Measurements from ENCODE around the gene RAB11FIP2.
"Not testable (repeated sequence)": the region's sequence is repeated elsewhere in the genome, so short reads cannot be mapped to it uniquely, and the experiment has no call there.

Gene RAB11FIP2, protein sequence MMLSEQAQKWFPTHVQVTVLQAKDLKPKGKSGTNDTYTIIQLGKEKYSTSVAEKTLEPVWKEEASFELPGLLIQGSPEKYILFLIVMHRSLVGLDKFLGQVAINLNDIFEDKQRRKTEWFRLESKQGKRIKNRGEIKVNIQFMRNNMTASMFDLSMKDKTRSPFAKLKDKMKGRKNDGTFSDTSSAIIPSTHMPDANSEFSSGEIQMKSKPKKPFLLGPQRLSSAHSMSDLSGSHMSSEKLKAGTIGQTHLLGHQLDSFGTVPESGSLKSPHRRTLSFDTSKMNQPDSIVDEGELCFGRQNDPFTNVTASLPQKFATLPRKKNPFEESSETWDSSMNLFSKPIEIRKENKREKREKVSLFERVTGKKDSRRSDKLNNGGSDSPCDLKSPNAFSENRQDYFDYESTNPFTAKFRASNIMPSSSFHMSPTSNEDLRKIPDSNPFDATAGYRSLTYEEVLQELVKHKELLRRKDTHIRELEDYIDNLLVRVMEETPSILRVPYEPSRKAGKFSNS

DNA sequence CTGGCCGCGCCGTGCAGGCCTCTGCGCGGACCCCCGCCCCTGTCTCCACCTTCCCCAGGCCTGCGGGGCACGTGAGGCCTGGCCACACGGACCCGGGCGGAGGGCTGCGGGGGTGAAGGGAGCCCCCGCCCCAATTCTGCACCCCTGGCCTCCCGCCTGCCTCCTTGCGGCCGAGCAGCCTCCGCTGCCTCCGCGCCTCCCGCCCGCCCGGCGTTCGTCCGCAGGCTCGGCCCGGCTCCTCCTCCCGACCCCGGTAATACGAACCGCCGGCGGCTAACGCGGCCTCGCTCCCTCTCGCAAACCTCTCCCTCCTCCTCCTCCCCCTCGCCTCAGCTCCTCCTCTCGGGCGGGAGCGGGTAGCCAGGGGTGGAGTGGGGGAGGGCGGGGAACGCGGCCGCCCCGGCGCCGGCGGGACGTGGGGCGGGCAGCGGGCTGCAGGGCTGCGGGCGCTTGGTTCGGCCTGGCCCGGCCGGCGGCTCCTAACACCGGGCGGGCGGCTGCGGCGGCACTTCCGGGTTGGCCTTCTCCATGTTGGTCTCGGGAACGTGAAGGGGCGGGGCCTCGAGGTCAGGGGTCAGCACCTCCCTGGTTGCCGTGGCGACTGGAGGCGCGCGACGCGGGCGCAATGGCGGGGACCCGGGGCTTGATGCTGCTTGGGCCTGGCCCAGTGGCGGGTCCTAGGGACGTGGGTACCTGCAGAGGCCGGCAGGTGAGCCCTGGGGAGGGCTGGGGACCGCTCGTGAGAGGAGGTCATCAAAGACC is at the start of gene RAB11FIP2:
RAB11FIP2 (minus strand) TSS at position 547 of the 762 bp plus-strand sequence. CDS start 778 bp downstream, outside the sequence.
- DNase-seq (ENCODE audit: low read depth, low spot score) = peak; percentile 63

GRCh38 chr10:118096022-118096421 is 49.3 kb upstream of the RAB11FIP2 start:
- no peak for DNase-seq (ENCODE audit: low read depth, low spot score)

- DNase-seq (ENCODE audit: low read depth, low spot score) = no peak
These were observed 45.5 kb upstream of the RAB11FIP2 start for GRCh38 chr10:118092209-118092608.

- no peak for DNase-seq (ENCODE audit: low read depth, low spot score)
These were observed 34.1 kb upstream of the RAB11FIP2 start for GRCh38 chr10:118080817-118081216.

DNA sequence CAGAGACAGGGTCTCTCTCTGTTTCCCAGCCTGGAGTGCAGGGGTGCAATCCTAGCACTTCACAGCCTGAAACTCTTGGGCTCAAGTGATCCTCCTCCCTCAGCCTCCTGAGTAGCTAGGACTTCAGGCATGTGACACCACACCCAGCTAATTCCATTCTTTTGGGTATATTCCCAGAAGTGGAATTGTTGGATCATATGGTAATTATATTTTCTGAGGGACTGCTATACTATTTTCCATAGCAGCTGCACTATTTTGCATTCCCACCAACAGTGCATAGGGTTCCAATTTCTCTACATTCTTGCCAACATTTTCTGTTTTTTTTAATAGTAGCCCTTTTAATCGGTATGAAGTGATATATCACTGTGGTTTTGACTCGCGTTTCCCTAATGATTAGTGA is 30.0 kb upstream of the RAB11FIP2 start:
- DNase-seq (ENCODE audit: low read depth, low spot score) = no peak

DNA sequence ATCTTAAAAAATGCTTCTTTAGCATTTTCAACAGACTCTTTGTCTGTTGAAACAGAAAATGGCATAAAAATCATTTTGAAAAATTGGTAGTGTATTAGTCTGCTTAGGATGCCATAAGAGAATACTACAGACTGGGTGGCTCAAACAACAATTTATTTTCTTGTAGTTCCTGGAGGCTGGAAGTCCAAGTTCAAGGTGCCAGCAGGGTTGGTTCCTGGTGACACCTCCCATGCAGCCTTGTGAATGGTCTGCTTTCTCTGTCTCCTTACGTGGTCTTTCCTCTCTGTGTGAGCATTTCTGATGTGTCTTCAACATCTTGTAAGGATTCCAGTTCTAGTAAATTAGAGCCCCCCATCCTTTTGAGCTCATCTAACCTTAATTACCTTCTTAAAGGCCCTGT is 26.1 kb upstream of the RAB11FIP2 start:
- no peak for DNase-seq (ENCODE audit: low read depth, low spot score)

GRCh38 chr10:118067389-118067788 is 20.6 kb upstream of the RAB11FIP2 start:
- not testable (repeated sequence) for DNase-seq (ENCODE audit: low read depth, low spot score)

DNA sequence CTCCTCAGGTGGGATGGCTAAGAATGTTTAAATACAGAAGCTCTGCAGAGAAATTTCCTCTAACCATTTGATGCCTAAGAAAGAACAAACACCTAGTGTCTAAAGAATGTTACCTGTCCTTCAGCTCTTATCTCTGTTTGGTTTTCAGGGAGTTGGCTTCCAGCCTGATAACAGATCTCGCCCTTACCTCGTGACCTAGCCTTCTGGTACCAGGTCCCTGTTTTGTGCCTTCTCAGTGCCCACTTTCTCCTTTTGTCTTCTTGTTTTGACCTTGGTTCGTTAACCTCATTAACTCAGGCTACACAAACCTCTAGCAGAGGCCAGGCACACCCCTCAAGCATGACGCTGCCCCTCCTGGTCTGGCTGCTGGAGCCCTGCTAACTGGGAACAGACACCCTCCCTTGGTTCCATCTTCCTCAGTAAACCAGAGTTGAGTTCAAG is 16.1 kb upstream of the RAB11FIP2 start:
- no peak for DNase-seq (ENCODE audit: low read depth, low spot score)

- no peak for DNase-seq (ENCODE audit: low read depth, low spot score)
These were observed 11.6 kb upstream of the RAB11FIP2 start for GRCh38 chr10:118058371-118058770.

DNA sequence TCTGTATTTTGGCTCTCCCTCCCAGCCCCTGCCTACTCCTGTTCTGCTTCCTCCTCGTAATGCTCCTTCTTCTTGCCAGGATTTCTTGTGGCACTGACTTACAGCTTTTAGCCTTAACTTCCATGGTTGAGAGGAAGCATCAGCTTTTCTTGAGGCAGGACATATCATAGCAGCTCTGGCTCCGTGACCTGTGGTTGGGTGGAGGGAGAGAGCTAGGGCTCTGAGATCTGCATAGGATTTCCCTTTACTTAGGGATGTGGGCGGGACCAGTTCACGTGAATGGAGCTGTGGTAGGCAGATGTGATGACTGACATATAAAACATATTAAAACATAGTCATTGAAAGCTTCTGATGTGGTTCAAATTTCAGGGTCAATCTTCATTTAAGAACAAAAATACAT is 10.6 kb upstream of the RAB11FIP2 start:
- DNase-seq (ENCODE audit: low read depth, low spot score) = no peak

DNA sequence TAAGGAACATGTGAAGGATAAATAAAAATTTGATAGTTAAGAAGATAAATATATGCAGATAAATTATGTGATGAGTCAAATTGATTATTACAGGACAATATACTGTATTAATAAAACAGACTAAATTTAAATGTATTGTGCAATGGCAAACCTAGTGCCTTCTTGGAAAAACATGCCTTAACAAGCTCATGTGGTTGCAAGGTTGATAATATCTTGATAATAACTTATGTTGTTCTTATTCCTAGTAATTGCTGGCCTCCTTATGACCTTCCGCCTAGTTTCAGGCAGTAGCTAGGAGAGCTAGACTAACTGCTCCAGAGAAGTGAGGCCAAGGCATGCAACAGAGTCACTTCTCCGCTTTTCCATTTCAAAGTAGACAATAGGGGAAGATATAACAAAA is 7.6 kb upstream of the RAB11FIP2 start:
- no peak for DNase-seq (ENCODE audit: low read depth, low spot score)

DNA sequence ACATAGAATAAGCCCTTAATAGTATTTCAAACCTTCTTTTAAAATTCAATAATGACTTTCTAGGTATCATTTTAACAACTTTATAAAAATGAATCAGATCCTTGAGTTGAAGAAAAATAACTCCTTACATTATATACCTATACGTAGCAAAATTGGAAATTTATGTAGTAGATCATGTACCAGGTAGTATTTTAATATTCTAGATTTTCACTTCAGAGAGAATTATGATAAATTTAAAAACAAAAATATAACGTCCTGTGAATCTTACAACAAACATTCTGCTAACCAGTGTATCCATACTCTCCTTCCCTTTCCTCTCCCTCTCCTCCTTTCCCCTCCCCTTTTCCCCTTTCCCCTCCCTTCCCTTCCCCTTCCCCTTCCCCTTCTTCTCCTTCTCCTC is 6.1 kb upstream of the RAB11FIP2 start:
- DNase-seq (ENCODE audit: low read depth, low spot score) = no peak

- no peak for DNase-seq (ENCODE audit: low read depth, low spot score)
These were observed 1.1 kb upstream of the RAB11FIP2 start for GRCh38 chr10:118047880-118048279.

DNA sequence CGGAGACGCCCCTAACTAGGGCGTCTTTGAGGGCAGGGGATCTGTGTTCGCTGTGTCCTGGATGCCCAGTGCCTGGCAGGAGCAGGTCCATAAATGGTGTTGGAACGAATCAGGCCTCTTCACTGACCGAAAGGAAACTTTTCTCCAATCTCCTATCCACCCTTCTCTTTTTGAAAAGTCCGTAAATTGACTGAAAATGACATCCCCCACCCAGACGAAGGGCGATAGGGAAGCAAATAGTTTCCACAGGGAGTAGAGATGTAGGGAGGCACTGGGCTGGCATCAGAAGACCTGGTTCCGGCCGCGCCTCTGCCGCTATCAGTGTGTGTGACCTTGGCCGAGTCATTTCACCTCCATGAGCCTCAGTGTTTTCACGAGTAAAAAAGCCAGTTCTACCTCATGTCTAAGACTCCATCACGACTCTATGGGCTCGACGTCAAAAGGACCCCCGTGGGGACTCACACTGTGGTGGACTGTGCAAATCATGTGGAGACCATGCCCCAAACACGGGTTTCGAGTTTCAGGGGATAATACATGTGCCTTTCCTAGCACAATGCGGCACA is 497 bp upstream of the RAB11FIP2 start:
- DNase-seq (ENCODE audit: low read depth, low spot score) = no peak

DNA sequence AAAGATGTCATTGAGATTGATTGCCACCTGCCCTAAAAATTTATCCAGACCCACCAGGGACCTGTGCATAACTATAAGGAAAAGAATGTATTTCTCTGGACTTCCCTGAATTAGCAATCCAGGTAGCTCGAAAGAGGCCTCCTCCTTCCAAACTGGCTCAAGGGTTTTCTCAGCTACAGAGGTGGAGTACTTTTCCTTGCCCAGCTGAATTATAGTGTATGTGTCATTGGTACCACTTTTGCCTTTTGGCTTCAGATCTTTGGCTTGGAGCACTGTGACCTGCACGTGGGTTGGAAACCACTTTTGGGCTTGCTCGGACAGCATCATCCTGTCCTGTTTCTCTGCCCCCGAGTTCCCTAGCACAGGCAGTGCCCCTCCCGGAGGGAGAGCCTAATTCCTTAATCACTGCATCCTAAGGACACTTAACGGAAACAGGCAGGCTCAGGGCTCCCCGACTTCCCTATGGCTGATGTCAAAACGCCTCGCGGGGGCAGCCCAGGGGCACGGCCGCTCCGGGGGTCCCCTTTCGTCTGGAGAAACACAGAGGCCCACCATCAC is 825 bp downstream of the RAB11FIP2 start:
- DNase-seq (ENCODE audit: low read depth, low spot score) = no peak

GRCh38 chr10:118045158-118045836 is 1.4 kb downstream of the RAB11FIP2 start:
- DNase-seq (ENCODE audit: low read depth, low spot score) = no peak

DNA sequence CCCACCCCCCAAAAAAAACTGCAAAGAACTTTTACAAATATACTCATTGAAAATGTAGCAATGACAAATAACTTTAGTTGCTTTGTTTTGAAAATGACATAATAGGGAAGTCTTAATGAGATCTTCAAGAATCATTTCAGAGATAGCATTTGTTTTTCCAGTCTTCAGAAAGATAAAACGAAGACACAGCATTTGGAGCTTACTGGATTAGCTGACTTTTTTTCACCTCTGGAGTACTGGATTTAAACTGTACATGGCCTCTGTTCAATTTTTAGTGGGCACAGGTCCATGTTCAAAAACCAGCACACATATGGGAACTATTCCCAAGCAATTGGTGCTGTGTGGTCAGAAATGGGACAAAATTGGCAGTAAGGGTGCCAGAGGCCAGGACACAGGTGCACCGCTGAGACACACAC is 3.9 kb downstream of the RAB11FIP2 start:
- DNase-seq (ENCODE audit: low read depth, low spot score) = no peak

GRCh38 chr10:118042336-118042735 is 4.4 kb downstream of the RAB11FIP2 start:
- no peak for DNase-seq (ENCODE audit: low read depth, low spot score)

- no peak for DNase-seq (ENCODE audit: low read depth, low spot score)
These were observed 5.4 kb downstream of the RAB11FIP2 start for GRCh38 chr10:118041316-118041715.

DNA sequence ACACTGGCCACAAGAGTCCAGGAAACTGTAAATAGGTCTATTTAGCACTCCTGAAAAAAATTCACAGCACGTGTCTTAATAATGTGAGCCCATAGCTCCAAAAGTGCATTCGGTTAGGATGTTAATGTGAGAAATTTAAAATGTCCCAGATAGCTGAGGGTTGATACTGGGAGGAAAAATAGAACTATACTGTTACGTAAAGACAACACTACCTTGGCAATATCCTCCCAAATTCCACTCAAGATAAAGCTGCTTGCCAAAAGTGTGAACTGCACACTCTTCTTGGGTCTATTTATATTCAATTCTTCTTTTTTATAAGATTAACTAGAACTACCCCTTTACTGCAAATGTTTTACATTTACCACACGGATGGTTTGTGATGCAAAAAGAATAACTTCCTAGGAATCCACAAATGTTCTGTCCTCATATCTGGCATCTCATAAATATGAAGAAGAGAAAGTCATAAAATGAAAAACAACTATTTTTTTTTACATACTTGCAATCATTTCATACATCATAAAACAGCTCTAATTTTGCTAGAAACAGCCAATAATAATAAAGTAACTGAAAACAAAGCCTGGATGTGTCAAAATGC is 10.4 kb downstream of the RAB11FIP2 start:
- no peak for DNase-seq (ENCODE audit: low read depth, low spot score)
